NCI-H128 (cell line): ENCODE measurements around the gene CA5B.
"Not testable (repeated sequence)": the region's sequence is repeated elsewhere in the genome, so short reads cannot be mapped to it uniquely, and the experiment has no call there.

Experiments used
- DNase-seq: peaks from one replicate; lab custom pipeline; 2025; ENCODE audit not compliant: unreplicated experiment; lab: John Stamatoyannopoulos, UW

The CA5B gene, protein sequence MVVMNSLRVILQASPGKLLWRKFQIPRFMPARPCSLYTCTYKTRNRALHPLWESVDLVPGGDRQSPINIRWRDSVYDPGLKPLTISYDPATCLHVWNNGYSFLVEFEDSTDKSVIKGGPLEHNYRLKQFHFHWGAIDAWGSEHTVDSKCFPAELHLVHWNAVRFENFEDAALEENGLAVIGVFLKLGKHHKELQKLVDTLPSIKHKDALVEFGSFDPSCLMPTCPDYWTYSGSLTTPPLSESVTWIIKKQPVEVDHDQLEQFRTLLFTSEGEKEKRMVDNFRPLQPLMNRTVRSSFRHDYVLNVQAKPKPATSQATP

GRCh38 chrX:15737959-15738902 lies at the start of gene CA5B:
Gene CA5B (plus strand): TSS chrX:15738270. CDS start chrX:15750024, 11,754 bp downstream.
- DNase-seq = peak; percentile 73

DNA sequence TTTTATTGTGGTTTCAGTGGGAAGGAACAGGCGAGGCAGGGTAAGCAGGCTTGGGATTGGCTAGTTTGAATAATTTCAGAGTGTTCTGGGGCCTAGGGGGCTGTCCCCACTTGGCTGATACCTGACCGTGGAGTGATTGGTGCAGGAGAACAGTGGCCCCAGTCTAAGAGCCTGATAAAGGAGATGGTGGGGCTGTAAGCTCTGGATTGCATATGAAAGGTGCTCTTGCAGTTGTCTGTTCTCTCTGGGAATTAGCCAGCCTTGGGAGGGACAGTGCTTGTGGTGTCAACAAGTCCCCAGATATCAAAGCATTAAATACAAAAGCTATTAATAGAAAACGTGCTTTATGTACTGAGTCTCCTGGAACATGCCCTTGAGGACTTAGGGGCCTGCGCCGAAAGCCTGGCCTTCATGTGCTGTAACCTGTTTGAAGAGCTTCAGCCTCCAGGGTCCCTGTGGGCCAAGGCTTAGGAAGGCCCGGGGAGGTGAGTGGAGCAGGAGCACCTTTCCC lies 43.1 kb upstream of the CA5B start:
- no peak for DNase-seq

GRCh38 chrX:15696516-15696915 lies 41.6 kb upstream of the CA5B start:
- DNase-seq = no peak

DNA sequence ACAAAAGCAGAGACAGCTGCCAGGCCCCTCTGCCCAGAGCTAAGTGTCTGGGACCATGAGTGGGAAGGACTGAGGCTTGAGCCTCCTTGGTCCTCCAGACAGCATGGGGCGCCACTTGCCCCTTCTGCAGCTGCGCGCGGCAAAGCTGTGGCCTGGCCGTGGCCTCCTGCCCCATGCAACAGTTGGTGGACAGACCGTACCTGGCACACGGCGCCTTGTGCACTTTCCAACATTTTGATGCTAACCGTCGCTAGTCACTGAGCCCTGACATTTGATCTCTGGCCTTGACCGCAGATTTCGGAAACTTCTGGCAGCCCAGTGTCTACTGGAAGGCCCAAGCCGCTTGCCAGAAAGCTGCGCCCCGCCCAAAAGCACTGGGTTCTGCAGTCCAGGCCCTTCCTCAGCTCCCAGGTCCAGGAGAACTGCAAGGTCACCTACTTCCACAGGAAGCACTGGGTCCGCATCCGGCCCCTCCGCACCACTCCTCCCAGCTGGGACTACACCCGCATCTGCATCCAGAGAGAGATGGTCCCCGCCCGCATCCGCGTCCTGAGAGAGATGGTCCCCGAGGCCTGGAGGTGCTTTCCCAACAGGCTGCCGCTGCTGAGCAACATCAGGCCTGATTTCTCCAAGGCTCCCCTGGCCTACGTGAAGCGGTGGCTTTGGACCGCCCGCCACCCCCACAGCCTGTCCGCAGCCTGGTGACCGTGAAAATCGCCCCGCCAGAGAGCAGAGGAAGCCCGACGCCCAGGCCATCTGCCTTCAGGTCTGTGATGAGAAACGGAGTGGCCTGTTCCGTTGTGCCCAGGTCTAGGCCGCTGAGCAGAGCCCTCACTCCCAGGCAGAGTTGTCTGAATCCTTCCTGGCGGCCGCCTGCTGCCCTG lies 35.3 kb upstream of the CA5B start:
- no peak for DNase-seq

DNA sequence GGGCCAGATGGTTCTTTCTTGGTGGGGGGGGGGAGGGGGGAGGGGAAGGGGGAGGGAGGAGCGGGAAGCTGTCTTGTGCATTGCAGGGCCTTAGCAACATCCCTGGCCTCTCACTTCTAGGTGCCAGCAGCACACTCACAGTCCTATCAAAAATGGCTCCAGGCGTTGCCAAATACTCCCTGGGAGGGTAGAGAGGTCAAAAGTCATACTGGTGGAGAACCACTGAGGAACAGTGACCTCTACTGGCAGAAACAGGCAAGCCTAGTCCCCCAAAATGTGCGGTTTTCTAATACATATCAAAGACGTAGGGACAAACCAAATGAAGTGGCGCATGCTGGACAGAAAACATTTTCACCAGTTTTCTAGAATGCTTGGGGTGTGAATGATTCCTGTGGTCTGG lies 34.3 kb upstream of the CA5B start:
- not testable (repeated sequence) for DNase-seq

- not testable (repeated sequence) for DNase-seq
These were observed 33.8 kb upstream of the CA5B start for GRCh38 chrX:15704273-15704672.

- no peak for DNase-seq
These were observed 23.5 kb upstream of the CA5B start for GRCh38 chrX:15714529-15714928.

DNA sequence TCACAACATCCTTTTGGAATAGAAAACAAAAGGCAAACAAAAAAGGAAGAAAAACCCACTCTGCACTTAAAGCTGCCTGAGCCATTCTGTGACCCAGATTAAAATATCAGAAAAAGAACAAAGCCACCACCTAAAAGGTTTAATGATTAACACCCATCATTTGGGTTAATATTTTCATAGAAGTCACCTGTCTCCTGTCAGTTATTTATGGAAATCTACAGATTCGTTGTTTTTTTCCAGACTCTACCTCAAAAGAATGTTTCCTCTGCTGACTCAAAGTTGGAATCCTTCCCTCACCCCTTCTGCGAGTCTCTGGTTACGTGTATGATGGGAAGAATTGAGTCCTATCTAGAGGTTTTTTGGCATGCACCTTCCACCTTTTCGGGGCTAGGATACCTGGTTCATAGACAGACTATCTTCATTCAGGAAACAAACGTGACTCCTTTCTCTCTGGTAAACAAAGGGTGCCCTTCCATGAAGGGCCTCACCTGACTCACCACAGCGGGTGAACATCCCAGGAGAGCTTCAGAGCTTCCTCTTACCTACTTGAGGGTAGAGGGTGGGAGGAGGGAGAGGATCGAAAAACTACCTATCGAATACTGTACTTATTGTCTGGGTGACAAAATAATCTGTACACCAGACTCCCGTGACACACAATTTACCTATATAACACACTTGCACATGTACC lies 19.6 kb upstream of the CA5B start:
- DNase-seq = no peak

- DNase-seq = no peak
These were observed 18.6 kb upstream of the CA5B start for GRCh38 chrX:15719324-15719968.

- DNase-seq = no peak
These were observed 16.2 kb upstream of the CA5B start for GRCh38 chrX:15721911-15722310.

- DNase-seq = no peak
These were observed 14.1 kb upstream of the CA5B start for GRCh38 chrX:15723887-15724517.

DNA sequence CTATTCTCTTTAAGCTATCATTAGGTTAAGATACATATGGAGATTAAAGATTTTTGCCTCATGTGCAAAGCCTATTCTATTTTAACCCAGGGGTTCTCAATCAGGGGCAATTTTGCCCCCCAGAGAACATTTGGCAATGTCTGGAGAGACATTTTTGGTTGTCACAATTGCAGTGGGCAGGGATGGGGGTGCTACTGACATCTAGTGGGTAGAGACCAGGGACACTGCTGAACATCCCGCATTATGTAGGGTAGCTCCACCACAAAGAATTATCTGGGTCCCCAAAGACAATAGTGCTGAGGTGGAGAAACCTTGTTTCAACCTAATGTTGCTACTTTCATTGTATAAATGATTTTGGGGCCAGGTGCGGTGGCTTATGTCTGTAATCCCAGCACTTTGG lies 13.2 kb upstream of the CA5B start:
- no peak for DNase-seq

DNA sequence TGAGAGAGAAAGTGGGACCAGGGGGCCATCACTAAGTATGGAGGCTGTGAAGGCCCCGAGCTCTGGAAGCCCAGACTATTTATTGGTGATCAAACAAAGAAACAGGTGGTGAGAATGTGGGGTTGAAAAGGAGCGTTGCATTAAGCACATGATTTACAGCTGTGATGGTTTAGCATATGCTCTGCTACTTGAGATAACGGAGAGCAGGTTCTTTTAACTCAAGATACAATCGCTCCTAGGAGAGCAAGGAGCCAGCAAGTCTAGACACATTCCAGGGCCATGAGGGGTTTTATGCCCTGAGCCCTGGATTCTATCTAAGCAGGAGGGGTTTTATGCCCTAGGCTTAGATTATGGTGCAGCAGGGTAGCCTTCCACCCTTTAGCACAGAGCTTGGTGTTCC lies 6.7 kb upstream of the CA5B start:
- not testable (repeated sequence) for DNase-seq

GRCh38 chrX:15737190-15737958 lies 696 bp upstream of the CA5B start:
- no peak for DNase-seq

DNA sequence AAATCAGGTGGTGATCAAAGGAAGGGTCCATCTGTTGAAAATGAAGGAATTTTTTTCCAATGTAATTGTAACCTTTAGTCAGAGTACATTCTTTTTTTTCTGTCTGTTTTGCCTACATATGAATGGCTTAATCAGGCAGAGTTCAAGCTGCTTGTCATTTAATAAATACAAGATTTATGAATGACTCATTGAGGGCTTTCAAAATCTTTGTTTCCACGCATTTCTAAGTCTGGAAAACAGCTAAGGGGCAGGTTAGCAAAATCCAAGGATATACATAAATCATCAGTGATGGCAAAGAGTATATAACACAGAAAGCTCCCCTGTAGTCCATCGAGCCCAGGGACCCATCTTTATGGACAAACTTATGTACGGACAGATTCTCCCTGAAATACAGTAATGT lies 1.8 kb downstream of the CA5B start:
- no peak for DNase-seq

GRCh38 chrX:15744181-15744867 lies 6.3 kb downstream of the CA5B start:
- DNase-seq = no peak

- DNase-seq = no peak
These were observed 7.1 kb downstream of the CA5B start for GRCh38 chrX:15745179-15745578.

GRCh38 chrX:15746651-15747050 lies 8.6 kb downstream of the CA5B start:
- not testable (repeated sequence) for DNase-seq
